ENCODE measurements around the gene SLC7A1.

DNA sequence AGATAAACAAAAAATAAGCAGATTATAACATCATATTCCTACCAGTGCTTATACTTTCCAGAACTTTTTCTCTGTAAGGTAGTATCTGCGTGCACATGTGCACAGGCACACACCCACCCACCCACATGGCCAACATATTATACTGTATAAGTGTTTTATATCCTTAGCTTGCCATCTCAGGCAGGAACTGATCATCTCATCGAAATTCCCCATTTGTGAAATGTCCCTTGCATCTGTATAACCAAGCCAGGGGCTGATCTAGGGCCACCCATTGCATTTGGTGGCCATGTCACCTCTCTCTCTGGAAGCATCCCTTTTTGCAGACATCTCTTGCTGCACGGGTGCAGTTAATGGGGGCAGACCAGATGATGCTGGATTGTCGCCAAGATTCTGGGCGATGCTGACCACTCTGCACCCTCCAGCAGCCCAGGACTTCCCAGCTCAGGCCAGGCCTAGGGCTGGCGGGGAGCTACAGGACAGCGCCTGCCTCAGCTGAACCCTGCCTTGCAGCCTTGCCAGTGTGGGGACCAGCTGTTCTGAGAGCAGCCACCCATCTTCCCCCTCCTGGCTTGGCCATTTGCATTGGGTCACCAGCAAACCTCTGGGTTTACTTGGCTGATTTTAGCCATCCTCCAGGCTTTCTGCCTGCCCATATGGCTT, 95.9 kb downstream of the SLC7A1 start:
- no peak for TF ChIP-seq SUZ12 (IDR thresholded peaks at IDR 0.05)
- no peak for TF ChIP-seq BHLHE40 (IDR thresholded peaks at IDR 0.05; ENCODE audit: borderline replicate concordance)
- TF ChIP-seq FOXM1 (IDR thresholded peaks at IDR 0.05; ENCODE audit: borderline replicate concordance) = no peak
- no peak for TF ChIP-seq FOXK2 (IDR thresholded peaks at IDR 0.05)
